Astrocyte of the spinal cord (primary cell): ENCODE measurements around the gene MLPH.

Experiments
- DNase-seq: peaks from one replicate; pipeline ENCODE4 v3.0.0; 2011; ENCODE audit warnings: low read depth, low spot score
- H3K4me3 ChIP-seq: 2 replicates; pipeline ENCODE4 v1.5.1; 2011; ENCODE audit warnings: low read depth, mild to moderate bottlenecking, low read length, moderate library complexity
- in situ Hi-C: cut with HindIII; loops from 2 replicates; pipeline ENCODE4 v1.10.0; 2017; ENCODE audit warnings: low sequenced_read_pairs
- TF ChIP-seq, protein P1 (sequence below): IDR thresholded peaks from 2 replicates; pipeline ENCODE4 v1.5.1; 2012; ENCODE audit warnings: low read depth, mild to moderate bottlenecking, low read length, inconsistent platforms

MLPH gene

DNA sequence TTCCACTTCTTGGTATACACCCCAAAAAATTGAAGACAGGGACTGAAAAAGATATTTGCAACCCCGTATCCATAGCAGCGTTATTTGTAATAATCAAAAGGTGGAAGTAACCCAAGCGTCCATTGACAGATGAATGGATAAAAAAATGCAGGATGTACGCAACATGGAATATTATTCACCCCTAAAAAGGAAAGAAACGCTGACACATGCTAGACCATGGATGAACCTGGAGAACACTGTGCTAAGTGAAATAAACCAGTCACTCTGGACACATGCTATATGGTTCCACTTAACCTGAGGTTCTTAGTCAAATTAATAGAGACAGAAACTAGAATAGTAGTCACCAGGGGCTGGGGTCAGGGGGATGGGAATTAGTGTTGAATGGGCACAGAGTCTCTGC lies 40.7 kb downstream of the MLPH start:
- in situ Hi-C loops, result no loop called here
- DNase-seq, result no peak
- TF ChIP-seq, protein P1, sequence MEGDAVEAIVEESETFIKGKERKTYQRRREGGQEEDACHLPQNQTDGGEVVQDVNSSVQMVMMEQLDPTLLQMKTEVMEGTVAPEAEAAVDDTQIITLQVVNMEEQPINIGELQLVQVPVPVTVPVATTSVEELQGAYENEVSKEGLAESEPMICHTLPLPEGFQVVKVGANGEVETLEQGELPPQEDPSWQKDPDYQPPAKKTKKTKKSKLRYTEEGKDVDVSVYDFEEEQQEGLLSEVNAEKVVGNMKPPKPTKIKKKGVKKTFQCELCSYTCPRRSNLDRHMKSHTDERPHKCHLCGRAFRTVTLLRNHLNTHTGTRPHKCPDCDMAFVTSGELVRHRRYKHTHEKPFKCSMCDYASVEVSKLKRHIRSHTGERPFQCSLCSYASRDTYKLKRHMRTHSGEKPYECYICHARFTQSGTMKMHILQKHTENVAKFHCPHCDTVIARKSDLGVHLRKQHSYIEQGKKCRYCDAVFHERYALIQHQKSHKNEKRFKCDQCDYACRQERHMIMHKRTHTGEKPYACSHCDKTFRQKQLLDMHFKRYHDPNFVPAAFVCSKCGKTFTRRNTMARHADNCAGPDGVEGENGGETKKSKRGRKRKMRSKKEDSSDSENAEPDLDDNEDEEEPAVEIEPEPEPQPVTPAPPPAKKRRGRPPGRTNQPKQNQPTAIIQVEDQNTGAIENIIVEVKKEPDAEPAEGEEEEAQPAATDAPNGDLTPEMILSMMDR, result no peak
- H3K4me3 ChIP-seq, result no peak overlapping the region

DNA sequence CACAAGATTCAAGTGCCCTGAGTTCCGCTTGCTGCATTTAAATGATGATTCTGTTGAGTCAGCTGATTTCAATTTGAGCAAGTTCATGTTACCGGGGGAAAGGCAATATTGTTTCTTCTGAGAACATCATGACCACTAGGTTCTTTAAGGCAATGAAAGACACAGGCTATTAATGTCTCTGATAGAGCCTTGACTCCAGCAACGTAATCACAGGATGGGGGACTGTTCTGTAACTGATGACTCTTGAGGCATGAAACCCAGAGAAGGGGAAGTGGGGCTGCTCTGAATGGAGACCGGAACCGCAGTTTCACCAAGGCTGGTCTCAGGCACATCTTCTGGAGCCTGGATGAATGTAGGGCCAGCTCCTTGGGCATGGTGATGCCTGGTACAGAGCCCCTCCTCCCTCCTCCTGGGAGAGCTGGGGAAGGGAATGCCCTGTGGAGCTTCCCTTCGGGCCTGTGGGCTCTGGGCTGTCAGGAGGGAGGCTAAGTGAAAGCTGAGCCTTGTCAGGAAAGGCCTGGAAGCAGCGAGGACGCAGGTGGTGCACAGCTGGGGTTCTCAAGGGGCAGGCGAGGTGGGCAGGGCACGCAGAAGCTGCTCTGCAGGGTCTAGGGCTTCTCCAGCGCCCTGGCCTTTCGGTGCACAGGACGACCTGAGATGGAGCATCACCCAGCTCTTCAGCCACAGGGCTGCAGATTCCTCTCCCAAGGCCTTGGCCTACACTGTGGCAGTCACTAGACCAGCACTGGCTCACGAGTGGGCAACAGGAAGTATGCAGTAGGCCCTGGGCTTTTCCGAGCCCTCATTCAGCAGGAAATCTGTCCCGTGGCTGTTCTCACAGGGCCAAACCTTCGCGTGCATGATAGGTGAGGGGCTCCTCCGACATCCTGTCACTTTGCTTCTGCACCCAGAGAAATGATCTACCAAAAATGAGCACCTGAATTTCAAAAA lies 42.7 kb downstream of the MLPH start:
- TF ChIP-seq, protein P1, result no peak
- in situ Hi-C loops, result no loop called here
- no peak for DNase-seq
- no peak overlapping the region for H3K4me3 ChIP-seq

DNA sequence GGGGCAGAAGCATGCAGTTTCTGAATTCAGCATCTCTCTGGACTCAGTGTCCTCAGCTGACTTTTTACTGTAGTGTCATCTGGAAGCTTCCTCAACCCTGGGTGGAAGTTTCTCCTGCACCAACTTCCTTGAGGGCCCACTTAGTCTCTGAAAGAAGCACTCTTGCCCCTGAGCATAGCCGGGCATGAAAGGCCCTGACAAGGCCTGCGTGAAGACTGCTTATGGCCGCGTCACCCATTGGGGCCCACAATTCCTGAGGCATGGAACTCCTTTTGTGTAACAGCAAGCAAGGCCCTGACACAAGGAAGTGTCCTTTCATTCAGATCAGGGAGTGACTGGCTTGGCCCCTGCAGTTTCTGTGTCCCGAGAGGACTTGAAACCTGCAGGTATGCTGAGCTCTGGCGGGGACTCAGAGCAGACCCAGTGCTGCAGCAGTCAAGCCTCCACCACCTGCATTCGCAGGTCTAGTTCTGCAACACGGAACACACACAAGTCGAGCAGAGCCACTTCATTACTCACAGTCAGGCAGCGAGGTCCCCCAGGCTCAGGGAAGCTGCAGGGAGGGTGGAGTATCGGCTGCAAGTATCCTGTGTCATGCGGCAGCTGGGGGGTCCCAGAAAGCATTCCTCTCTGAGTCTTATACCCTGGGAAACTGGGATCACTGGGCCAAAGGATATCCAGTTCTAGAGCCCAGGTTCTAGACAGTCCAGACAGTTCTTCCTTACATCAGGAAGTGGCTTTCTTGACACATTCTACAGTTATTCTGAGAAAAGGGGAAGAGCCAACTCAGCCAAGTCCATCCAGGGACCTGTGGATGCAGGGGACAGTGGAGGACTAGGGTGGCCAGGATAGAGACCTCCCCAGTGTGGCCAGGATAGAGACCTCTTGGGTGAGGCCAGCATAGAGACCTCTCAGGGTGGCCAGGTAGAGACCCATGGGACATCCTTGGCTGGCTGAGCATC lies 43.7 kb downstream of the MLPH start:
- in situ Hi-C loops, result no loop called here
- TF ChIP-seq, protein P1, result no peak
- H3K4me3 ChIP-seq, result no peak overlapping the region
- no peak for DNase-seq

DNA sequence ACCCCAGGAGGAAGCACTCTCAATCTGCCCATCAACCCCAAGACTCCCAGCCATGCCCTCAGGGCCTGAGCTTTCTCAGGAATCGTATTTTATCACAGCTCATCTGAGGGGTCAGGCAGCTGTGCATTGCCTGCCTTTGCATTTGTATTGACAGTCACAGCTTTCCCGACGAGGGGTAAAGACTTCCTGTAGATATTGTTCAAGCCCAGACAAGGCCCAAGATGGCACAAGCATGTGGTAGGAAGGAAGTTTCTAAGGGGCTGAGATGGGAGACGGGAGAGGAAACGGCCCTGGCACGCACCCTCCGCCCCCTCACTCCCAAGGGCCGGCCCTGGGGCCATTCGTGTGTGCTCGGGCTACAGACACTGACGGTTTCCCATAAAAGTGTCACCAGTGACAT lies 45.1 kb downstream of the MLPH start:
- TF ChIP-seq, protein P1, result no peak
- DNase-seq, result no peak
- no peak overlapping the region for H3K4me3 ChIP-seq
- in situ Hi-C loops, result no loop called here

DNA sequence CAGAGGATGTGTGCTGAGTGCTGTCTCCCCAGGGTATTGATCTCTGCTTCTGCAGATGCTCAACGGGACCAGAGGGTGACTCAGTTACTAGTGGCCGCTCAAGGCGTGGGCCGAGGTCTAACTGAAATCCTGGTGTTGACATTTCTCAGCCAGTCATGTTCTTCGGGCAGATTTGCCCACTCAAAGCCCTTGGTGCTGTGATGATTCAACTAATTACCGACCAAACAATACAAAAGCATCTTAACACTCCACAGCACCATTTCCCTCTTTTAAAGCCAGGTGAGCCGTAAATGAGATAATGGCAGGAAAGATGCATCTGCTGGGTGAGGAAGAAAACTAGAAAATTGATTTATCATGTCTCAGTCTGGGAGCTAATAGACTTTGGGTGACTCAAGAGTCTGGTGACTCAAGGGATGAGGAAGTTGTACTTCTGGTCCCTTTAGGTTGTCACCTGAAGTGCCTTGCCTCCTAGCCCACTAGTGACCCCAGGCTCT lies 46.7 kb downstream of the MLPH start:
- no peak for DNase-seq
- H3K4me3 ChIP-seq, result no peak overlapping the region
- in situ Hi-C loops, result no loop called here
- TF ChIP-seq, protein P1, result no peak

DNA sequence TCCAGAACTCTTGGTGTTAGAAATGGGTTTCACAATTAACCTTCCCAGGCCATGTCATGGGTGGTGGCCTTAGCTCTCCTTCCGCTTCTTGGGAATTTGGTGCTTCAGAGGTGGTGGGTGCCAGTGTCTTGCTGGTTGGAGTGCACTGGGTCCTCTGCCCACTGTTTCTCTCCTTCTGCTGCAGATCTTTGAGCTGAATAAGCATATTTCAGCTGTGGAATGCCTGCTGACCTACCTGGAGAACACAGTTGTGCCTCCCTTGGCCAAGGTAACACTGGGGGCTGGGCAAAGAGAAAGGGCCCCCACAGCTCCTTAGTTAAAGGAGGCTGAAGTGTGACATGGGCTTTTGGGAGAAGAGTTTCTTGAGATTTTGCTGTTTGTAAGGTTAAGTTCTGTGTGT lies 47.3 kb downstream of the MLPH start:
- in situ Hi-C loops, result no loop called here
- no peak overlapping the region for H3K4me3 ChIP-seq
- TF ChIP-seq, protein P1, result no peak
- no peak for DNase-seq
